Measurements from ENCODE around the gene ARL4C.

ARL4C gene

GRCh38 chr2:234472155-234472554 is 24.7 kb downstream of the ARL4C start:
- TF ChIP-seq CTCF (IDR thresholded peaks at IDR 0.05; ENCODE audit: low read depth, low read length): no peak
- Histone ChIP-seq H3K27me3 (no peaks in the 10 kb centered on the region), H3K36me3 (no peaks in the 10 kb centered on the region), H3K4me3 (ENCODE audit: low read depth, low read length) (no peak overlapping the region), H3K9me3 (no peaks in the 10 kb centered on the region), H3K4me1 (no peaks in the 10 kb centered on the region)
- DNase-seq: no peak

GRCh38 chr2:234469972-234470371 is 26.9 kb downstream of the ARL4C start:
- no peaks in the 10 kb centered on the region for H3K36me3 ChIP-seq

GRCh38 chr2:234469251-234469845 is 27.5 kb downstream of the ARL4C start:
- Histone ChIP-seq H3K9me3 (no peaks in the 10 kb centered on the region), H3K36me3 (no peaks in the 10 kb centered on the region), H3K4me1 (peaks cover 5% of the 10 kb centered on the region), H3K27me3 (no peaks in the 10 kb centered on the region), H3K4me3 (ENCODE audit: low read depth, low read length) (no peak overlapping the region)
- no peak for DNase-seq
- TF ChIP-seq CTCF (IDR thresholded peaks at IDR 0.05; ENCODE audit: low read depth, low read length): no peak

More at GRCh38 chr2:234469972-234470371, 26.9 kb downstream of the ARL4C start:
- no peak for DNase-seq
- Histone ChIP-seq H3K27me3 (no peaks in the 10 kb centered on the region), H3K4me3 (ENCODE audit: low read depth, low read length) (no peak overlapping the region), H3K9me3 (no peaks in the 10 kb centered on the region), H3K4me1 (no peaks in the 10 kb centered on the region)
- no peak for TF ChIP-seq CTCF (IDR thresholded peaks at IDR 0.05; ENCODE audit: low read depth, low read length)

DNA sequence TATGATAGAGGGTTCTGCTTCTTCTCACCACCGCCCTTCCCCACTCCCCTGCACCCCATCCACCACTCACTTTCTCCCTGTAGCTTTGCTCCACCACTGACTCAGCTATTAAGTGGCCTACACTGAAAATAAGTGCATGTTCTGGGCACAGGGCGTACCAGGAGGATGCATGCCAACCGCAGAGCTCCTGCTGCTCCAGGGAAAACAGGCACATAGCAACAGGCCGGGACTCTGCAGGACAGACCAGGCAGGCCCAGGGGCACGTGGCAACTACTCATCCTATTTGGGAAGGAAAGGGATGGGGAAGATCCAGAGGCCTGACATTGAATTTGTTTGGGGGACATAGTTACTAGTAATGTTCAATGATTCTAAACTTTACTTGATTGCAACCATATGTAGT is 28.4 kb downstream of the ARL4C start:
- H3K9me3 ChIP-seq: no peaks in the 10 kb centered on the region
- TF ChIP-seq CTCF (IDR thresholded peaks at IDR 0.05; ENCODE audit: low read depth, low read length): no peak
- peaks cover 14% of the 10 kb centered on the region for H3K4me1 ChIP-seq

GRCh38 chr2:234467289-234467688 is 29.6 kb downstream of the ARL4C start:
- Histone ChIP-seq H3K4me3 (ENCODE audit: low read depth, low read length) (no peak overlapping the region), H3K36me3 (no peaks in the 10 kb centered on the region), H3K4me1 (peaks cover 14% of the 10 kb centered on the region), H3K27me3 (no peaks in the 10 kb centered on the region), H3K9me3 (no peaks in the 10 kb centered on the region)
- no peak for TF ChIP-seq CTCF (IDR thresholded peaks at IDR 0.05; ENCODE audit: low read depth, low read length)
- no peak for DNase-seq

More for the DNA sequence above, 28.4 kb downstream of the ARL4C start:
- H3K36me3 ChIP-seq: no peaks in the 10 kb centered on the region
- no peak for DNase-seq
- H3K27me3 ChIP-seq: no peaks in the 10 kb centered on the region
- no peak overlapping the region for H3K4me3 ChIP-seq (ENCODE audit: low read depth, low read length)

GRCh38 chr2:234464291-234464645 is 32.6 kb downstream of the ARL4C start:
- Histone ChIP-seq H3K4me1 (peaks cover 14% of the 10 kb centered on the region), H3K4me3 (ENCODE audit: low read depth, low read length) (peak overlapping the region; percentile 36)
- no peak for TF ChIP-seq CTCF (IDR thresholded peaks at IDR 0.05; ENCODE audit: low read depth, low read length)

More at GRCh38 chr2:234464291-234464645, 32.6 kb downstream of the ARL4C start:
- Histone ChIP-seq H3K36me3 (no peaks in the 10 kb centered on the region), H3K27me3 (no peaks in the 10 kb centered on the region), H3K9me3 (no peaks in the 10 kb centered on the region)
- DNase-seq: no peak
